Activated CD8-positive, alpha-beta memory T cell treated with anti-CD3 and anti-CD28 coated beads for 36 hours (primary cell): Measurements from ENCODE around the gene FBN1. TPM values are rescaled to one million over a fixed set of nuclear protein-coding genes. Genes with fewer than 3 reads are reported as not detected.

Experiments used
- CTCF ChIA-PET: fragments of 350-600 bp; sonication (Branson Sonifier 250); formaldehyde crosslinking; loops from one replicate; lab custom pipeline; 2021; ENCODE audit warnings: antibody characterized with exemption; lab: Charles Lee
- POLR2A ChIA-PET: fragments of 350-600 bp; sonication (Branson Sonifier 250); formaldehyde crosslinking; loops from one replicate; lab custom pipeline; 2021; ENCODE audit warnings: antibody characterized with exemption; lab: Charles Lee
- total RNA-seq, 2 experiments: library from RNA; stranded (reverse); gene quantifications; one replicate each; pipeline ENCODE4 v1.2.3, GENCODE V29; 2021

The FBN1 gene
- total RNA-seq, 2 experiments from 2014 or later, result 0.13 to 0.40 TPM

DNA sequence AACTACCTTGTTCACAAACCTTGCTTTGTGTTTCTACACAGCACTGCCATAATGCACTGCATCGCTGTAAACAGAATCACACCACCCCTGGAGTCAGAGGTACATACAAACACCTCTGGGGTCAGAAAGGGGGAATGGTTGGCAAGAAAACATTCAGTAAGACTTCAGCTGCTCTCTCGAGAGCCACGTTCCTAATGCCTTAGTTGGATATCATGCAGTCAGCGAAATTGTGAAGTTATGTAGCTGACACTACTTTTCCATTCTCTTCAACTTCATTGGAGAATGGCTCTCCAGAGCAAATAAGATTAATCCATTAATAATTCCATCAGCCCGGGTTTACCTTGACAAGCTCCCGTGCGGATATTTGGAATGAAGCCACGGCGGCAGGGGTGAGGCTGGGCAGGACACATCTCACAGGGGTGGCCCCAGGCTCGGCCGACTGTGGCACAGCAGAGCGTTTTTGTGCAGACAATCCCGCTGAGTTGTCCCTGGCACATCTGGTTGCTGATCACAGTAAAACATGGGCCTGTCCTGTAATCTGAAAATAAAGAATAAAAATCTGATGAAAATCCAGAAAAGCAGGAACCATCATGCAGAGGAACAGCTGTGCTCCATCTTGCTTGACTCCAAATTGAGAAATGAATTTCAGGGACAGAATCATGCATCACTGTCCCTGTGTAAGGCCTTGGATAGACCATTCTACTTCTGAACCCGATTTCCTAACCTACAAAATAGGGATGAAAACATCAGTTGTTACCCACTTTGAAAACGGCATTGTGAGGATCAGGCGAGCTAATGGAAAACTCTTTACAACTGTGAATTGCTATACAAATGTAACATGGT lies 108.0 kb downstream of the FBN1 start:
- POLR2A ChIA-PET, result no interaction called here
- CTCF ChIA-PET, result no interaction called here

DNA sequence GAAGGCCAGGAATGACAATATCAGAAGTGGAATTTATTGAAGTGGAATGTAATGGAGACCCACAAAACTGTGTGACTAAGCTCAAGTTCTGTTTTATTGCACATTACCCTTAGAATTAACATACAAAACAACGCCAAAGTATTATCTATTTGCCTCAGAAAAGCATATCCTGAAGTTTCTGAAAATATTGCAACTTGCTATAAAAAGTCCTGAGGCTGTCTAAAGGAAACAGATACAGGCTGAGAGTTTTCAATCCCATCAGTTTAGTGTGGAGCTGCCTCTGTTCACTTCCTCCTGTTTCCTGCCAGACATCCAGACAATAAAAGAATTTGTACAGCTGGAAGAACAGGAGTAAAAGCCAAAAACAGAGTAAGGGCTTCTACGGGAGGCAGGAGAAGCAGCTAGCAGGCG lies 108.8 kb downstream of the FBN1 start:
- ChIA-PET POLR2A (no interaction called here), CTCF (no interaction called here)

DNA sequence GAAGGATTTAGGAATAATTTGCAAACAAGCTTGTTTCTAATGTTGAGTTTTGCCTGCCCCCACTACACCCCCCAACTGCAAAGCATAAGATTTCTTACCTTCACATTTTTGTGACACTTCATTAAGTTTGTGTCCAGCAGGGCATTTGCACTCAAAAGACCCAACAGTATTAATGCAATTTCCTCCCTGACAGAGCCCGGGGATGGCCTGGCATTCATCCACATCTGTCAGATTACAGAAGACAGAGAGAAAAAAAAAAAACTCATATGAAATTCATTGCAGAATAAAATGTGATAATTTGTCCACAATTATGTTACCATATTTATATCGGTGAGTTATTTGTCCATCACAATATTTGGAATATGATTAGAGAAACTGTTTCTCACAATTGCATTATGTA lies 111.5 kb downstream of the FBN1 start:
- POLR2A ChIA-PET, result no interaction called here
- CTCF ChIA-PET, result no interaction called here

DNA sequence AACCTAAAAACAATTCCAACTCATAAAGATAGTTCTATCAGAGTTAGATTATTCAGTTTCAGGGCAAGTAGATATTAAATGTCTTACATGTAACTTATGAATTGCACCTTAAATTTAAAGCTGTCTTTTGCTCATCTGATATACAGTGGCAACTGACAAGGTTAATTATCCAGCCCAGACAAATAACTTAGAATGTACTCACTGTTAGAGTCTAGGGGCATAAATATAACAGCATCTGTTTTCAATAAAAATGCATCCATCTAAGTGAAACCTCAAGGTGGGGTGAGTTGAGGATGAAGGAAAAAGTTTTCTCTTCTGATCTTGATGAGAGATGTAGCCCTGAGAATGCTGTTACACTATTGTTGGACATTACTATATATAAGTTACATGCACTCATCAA lies 112.6 kb downstream of the FBN1 start:
- POLR2A ChIA-PET, result no interaction called here
- CTCF ChIA-PET, result no interaction called here

DNA sequence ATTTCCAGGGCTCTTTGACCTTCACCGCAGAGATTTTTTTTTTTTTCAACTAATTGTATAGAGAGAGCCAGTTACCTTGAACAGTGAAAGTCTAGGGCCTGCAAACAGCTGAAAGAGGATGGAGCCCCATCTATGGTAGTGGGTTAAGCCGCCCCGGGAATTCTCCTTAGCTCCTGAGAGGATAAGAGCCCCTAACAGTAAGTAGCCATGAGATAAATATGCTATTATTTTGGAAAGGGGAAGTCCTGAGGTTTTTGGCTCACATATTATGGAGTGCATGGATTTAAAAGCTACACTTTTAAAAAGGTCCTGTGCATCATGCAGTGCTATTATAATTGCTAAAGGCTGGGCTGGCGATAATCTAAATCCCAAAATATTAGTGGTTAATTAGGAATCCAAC lies 115.0 kb downstream of the FBN1 start:
- POLR2A ChIA-PET, result no interaction called here
- CTCF ChIA-PET, result no interaction called here

DNA sequence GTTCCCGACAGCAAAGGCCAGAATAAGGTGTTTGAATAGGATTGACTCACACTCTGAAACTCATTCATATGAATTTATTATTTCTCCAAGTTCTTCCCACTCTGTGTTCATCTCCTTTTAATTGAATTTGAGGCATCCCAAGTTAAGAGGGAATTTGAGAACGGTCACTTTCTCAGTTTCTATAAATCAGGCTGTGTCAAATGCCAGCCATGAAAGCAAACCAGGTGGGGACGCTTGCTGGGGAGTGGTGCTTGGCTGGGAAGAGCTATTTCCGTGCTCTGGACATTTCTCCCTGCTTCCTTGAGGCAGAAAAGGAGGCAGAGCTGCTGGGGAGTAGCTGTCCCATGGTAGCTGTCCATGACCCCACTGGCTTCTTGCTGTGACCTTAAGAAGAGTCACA lies 116.6 kb downstream of the FBN1 start:
- POLR2A ChIA-PET, result no interaction called here
- CTCF ChIA-PET, result no interaction called here

DNA sequence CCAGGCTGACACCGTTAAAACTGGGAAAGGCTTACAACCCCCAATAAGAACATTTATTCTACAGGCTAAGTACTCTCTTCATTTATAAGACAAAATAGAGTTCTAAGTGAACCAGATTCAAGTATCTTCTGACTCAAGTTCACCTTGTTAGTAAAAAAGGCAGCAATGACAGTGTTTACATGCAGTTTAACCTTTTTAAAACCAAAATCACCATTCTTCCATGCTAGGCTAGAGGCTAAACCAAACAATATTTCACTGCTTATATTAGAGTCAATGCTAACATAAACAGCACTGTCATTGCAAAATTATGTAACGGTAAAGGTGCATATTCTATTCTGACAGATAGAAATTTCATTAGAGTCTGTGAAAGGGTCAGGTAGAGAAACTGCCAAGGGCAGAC lies 118.0 kb downstream of the FBN1 start:
- ChIA-PET CTCF (no interaction called here), POLR2A (no interaction called here)

DNA sequence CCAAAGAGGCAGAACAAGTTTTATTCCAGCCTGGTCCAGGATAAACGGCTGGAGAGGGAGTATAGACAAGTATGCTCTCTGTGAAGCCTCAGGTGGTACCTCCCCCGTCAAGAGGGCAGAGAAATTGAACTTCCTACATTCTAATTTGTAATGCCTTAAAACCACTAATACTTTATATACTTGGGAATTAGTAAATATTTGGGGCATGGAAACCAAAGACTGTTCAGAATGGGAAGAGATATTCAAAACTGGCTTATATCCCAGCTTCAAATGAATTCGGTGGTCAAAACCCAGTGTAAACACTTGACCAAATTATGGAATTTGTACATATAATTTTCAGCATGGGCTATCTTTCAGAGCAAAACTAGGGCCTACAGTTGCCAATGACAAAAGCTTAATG lies 122.6 kb downstream of the FBN1 start:
- CTCF ChIA-PET, result no interaction called here

DNA sequence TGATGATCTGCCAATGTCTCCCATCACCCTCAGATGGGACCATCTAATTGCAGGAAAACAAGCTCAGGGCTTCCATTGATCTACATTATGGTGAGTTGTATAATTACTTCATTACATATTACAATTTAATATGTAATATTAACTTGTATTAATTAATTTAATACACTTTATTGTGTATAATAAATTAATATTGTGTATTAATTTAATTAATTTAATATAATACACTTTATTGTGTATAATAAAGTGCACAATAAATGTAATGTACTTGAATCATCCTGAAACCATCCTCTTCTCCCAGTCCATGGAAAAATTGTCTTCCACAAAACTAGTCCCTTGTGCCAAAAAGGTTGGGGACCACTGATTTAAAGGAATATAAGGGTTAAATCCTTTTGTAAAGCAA lies 123.4 kb downstream of the FBN1 start:
- ChIA-PET CTCF (no interaction called here), POLR2A (no interaction called here)

More for the DNA sequence above, 122.6 kb downstream of the FBN1 start:
- POLR2A ChIA-PET, result no interaction called here

DNA sequence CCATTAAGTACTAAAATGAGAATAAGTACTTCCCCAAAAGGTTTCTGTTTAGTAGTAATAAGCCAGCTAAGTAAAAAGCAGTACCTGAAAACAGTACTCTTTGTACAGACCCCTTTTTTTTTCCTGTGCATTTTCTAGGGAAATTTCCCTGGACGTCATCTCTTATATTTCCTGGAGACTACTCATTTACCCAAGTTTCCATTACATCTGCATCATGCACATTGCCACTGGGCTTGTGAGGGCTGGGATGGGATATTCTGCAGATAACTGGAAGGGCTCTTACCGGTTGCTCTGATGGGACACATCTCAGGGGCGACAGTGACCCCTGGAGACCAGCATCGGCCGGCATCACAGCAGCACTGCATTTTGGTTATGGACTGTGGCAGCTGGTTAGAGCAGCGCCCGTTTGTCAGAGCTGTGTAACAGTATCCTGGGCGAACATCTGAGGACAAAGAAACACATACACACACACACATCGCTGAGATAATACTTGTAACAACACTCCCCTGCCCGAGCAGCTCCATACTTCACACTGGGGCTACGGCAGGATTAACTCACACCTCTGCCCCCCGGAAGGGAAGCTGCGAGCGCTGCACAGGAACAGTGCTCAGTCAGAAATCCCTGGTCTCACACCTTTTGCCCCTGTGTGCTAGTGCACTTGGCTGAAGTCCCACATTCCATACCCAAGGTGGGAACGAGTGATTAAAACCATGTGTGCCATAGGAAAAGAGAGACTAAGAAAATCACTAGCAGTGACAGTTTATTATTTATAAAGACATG lies 124.9 kb downstream of the FBN1 start:
- ChIA-PET CTCF (no interaction called here), POLR2A (no interaction called here)

DNA sequence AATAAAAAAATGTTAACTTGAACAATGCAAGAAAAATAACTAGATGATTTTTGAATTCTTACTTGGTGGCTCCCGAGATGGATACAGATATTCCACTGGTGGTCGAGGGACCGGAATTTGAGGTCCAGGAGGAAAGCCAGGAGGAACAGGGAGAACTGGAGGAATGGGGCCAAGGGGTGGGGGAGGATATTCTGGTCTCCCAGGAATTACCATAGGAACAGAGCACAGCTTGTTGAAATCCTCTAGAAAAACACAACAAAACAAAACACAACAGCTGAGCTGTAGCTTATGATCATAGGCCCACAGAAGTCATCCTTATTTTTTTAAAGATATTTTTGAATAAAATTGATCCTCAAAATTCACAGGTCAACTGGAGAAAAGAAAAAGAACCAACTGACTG lies 129.4 kb downstream of the FBN1 start:
- POLR2A ChIA-PET, result no interaction called here
- CTCF ChIA-PET, result no interaction called here

DNA sequence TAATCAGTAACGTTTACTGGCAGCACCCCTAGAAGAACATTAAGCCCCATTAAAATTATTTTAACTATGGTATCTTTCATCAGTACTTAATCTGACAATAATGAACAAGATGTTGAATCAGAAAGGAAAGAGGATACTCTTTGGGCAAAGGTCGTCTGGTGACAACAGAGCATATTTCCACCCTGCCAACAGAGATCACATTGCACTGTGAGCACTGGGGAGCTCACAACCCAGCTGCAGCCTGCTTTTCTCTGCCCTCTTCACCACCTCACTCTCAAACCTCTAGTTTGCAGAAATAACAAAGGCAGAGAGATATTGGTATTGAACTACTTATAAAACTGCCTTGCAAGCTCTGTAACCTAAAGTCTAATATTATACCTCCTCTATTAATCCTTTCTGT lies 130.0 kb downstream of the FBN1 start:
- POLR2A ChIA-PET, result no interaction called here
- CTCF ChIA-PET, result no interaction called here

DNA sequence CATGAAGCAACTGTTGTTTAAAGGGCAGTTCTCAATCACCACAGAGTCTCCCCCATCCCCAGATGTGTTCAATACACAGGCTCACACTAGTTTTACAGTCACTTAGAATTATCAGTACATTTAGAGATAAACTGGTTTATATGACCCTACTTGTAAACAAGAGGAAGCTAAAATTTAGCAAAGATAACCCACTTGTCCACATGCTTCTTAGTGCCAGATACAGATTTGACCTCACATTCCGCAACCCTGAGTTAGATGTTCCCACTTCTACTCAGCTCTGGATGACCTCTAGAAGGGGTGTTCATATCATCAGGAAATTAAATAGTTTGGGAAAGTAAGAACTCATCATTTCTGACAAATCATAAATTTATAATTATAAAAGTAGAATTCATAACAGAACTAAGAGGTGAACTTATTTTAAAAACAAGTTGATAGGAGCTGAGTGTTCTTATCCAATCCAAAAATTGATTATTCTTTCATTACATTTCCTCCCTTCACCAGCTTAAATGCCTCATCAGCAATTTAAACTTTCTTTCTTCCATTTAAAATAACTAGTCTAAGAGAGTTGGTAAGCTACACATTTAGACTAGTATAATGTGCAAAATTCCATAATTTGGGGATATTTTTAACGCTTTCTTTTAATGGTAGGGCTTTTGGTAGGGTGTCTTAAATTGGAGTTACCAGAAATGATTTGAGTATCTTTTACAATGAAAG lies 131.2 kb downstream of the FBN1 start:
- ChIA-PET CTCF (no interaction called here), POLR2A (no interaction called here)

DNA sequence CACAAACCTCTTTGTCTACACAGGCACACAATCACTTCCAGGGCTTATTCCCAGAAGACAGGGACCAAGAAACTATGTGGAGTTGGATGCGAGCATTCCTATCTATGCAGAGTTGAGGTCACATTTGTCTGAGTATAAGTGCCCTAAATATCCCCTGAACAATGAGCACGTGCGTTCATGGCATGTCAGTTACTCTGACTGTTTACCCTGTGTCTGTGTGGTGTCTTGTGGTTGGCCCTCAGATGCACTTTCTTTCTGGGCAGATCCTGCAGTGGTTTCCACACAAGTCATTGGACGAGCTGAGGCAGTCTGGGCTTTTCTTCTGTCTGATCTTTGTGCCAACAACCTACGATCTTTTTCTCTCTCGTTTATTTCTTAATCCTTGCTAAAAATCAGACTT lies 134.5 kb downstream of the FBN1 start:
- CTCF ChIA-PET, result no interaction called here
- POLR2A ChIA-PET, result no interaction called here

DNA sequence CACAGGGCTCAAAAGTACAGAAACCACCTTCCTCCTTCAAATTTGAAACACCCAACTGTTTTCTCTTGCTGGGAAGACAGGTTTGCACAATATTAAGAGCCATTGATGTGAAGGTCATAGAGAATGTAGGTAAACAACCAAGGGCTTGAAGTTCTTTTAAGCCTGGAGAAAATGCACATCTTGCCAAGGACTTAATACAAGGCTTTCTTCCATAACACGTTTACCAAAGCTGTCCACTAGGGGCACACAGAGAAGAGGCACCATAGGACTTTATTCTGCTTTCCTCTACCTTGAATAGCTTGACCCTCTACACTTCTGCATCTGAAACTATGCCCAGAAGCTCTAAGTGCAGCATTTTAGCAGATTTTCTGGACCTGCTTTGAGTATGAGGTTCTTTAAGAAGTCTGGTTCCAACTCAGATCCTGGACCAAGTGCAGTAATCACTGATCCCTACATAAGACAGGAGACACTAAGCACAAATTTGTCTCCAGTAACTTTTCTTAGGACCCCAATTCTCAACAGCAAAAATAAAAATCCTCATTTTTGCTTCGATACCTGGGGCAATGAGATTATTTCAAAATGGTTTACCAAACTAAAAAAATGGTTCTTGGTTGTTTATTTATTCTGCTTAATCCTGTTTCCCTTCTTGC lies 138.0 kb downstream of the FBN1 start:
- POLR2A ChIA-PET, result no interaction called here

DNA sequence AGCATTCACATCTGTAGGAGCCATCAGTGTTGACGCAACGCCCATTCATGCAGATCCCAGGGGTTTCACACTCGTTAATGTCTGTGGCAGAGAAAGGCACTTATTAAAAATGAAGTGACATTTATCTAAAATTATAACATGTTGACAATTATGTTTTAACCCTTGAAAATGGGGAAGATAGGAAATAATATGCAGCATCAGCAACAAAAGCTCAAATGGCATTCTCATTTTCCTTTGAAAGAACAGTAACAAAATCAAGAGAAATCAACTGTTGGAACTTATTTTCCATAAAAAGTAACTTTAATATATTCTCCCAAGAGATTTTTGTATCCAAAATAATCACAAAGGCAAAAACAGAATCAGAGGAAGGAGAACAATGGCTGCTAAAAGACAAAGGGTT lies 140.4 kb downstream of the FBN1 start:
- CTCF ChIA-PET, result no interaction called here
- POLR2A ChIA-PET, result no interaction called here

More for the DNA sequence above, 138.0 kb downstream of the FBN1 start:
- CTCF ChIA-PET, result interaction anchor here (1.0 kb wide), 1 partner anchor 189 kb away, joined by 3 read pairs; no protein-coding TSS in a partner anchor

DNA sequence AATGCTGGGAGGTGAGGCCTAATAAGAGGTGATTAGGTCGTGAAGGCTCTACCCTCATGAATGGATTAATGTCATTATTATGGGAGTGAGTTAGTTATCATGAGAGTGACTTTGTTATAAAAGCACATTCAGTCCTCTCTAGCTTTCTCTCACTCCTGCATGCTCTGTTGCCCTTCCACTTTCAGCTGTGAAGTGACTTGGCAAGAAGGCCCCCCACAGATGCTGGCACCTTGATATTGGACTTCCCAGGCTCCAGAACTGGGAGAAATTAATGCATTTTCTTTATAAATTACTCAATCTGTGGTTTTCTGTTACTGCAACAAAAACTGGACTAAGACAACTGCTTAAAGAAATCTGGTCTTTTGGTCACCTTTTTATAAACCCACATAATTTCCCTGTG lies 144.3 kb downstream of the FBN1 start:
- POLR2A ChIA-PET, result no interaction called here
- CTCF ChIA-PET, result no interaction called here

DNA sequence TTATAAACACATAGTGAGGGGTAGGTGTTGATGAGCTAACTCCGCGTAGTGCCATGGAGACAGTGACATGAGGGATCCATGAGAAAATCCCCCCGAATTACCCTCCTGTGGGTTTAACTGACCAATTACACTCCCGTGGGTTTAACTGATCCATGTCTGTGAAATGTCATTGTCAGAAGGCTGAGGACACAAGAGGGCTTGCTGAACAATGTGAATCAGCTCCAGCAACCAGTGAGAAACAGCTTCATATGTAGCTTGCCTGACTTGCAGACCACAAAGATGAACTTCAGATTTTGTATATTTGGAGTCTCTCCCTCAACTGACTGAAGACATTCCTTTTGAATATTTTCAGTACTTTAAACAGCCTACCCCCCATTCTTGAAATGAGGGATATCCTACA lies 144.9 kb downstream of the FBN1 start:
- ChIA-PET CTCF (no interaction called here), POLR2A (no interaction called here)

DNA sequence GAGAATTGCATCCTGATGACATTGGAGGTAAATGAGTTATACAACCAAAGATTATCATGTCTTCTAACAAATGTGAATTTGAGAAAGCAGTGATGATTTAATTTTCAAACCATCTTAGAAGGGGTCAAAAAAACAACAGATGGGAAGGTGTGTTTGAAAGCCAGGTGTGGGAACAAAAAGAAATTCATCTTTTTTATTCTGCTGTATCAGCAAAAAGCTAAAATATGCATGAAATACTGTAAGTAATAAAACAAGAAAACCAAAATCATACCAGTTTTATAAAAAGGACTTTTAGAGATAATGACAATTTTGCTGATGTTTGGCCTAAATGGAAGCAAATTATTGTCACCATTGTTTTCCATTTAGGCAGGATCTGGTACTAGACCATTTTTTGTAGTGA lies 145.5 kb downstream of the FBN1 start:
- ChIA-PET POLR2A (no interaction called here), CTCF (no interaction called here)

DNA sequence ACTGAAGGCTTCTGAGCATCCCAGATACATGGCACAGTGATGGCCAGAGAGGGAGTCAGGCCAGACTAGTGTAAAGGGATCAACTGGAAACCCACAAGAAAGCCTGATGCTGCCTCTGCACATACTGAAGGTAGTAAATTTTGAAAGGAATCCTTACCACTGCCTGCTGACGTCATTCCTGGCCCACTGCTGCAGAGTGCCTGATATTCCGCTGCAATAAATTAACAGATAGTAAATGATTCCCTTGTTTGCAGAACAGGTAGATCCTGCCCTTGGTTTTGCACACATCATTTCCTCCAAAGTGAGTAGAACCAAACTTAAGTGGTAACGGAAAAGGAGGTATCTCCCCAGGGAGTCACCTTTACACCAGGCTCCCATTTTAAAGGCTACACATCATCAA lies 146.7 kb downstream of the FBN1 start:
- ChIA-PET CTCF (no interaction called here), POLR2A (no interaction called here)
